Lower leg skin (tissue), 3 donors: ENCODE measurements around the gene GPC6.

ENCODE experiments used
- CTCF ChIP-seq, 3 donors: fragments of 450-650 bp; IDR thresholded peaks; one replicate each; pipeline ENCODE4 v1.5.1; 2016; ENCODE audit warnings: antibody characterized with exemption in 3 of 3, mild to moderate bottlenecking in 3 of 3, moderate library complexity in 2 of 3
- POLR2A ChIP-seq, 2 donors: fragments of 450-650 bp; IDR thresholded peaks; one replicate each; pipeline ENCODE4 v1.6.1; 2016 to 2017; ENCODE audit warnings: antibody characterized with exemption in 2 of 2, mild to moderate bottlenecking in 1 of 2, moderate library complexity in 1 of 2

DNA sequence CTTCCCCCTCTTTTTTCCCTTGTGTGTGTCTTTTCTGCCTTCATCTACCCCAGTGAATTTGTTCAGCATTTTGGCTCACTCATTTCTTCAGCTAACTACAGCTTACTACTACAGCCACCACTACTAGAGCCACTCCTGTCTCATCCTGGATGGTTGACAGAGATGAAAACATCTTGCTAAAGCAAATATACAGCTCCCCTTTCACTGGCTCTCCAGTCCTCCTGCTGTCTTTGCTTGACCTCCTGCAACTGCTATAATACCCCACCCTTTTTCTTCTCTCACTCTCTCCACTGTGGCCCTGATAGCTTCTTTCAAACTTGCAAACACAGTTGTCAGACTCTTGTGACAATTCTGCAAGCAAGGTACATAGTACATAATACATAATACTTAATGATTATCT, 729.3 kb downstream of the GPC6 start:
- TF ChIP-seq CTCF (IDR thresholded peaks at IDR 0.05) = no peak
- TF ChIP-seq POLR2A (IDR thresholded peaks at IDR 0.05) = no peak
